Measurements from ENCODE around the gene FBXL15.

DNA sequence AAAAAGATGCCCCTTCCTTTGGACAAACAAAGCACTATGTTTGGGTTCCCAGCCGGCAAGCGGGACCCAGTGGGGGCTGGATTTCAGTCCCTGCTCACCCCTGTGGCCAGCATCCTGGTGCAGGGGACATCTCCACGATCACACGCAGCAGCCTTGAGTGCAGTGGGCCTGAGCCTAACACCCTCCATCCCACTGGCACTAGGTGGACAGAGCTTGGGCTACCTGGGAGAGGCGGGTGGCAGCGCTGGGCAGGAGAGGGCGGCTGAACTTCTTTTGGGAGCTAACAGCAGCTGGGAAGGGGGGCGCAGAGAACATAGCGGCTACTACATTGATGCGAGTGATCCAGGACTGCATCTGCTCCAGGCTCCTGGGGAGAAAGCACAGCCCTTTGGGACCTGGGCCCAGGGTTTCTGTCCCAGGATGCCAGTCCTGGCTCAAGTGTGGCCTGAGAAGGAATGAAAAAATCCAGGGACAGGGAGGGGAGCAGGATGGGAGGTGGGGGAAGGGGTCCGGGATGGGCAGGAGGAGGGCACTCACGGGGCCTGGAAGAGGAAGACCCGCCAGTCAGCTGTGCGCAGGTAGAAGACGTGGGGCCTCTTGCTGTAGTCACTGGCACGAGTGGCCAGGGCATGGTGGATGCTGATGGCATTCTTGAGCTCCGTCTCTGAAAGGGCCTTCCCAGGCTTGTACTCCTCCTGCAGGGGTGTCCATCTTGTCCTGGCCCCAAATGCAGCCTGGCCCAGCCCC lies 16.1 kb upstream of the FBXL15 start:
- no peak for TF ChIP-seq EZH2phosphoT487 (IDR thresholded peaks at IDR 0.05; ENCODE audit: low read length)
- TF ChIP-seq, protein P1, sequence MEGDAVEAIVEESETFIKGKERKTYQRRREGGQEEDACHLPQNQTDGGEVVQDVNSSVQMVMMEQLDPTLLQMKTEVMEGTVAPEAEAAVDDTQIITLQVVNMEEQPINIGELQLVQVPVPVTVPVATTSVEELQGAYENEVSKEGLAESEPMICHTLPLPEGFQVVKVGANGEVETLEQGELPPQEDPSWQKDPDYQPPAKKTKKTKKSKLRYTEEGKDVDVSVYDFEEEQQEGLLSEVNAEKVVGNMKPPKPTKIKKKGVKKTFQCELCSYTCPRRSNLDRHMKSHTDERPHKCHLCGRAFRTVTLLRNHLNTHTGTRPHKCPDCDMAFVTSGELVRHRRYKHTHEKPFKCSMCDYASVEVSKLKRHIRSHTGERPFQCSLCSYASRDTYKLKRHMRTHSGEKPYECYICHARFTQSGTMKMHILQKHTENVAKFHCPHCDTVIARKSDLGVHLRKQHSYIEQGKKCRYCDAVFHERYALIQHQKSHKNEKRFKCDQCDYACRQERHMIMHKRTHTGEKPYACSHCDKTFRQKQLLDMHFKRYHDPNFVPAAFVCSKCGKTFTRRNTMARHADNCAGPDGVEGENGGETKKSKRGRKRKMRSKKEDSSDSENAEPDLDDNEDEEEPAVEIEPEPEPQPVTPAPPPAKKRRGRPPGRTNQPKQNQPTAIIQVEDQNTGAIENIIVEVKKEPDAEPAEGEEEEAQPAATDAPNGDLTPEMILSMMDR (IDR thresholded peaks at IDR 0.05; ENCODE audit: low read length), result no peak
